GM12801 (cell line): Measurements from ENCODE around the gene POLR1G.

ENCODE experiments used
- CTCF ChIP-seq: IDR thresholded peaks from one replicate; pipeline ENCODE4 v1.5.1; 2011; ENCODE audit warnings: control low read depth; ENCODE audit not compliant: insufficient read length; ENCODE audit errors: extremely low read depth

Gene POLR1G

GRCh38 chr19:45442778-45443461 is 36.5 kb downstream of the POLR1G start:
- TF ChIP-seq CTCF: no peak

GRCh38 chr19:45443462-45444317 is 37.2 kb downstream of the POLR1G start:
- TF ChIP-seq CTCF: no peak

- no peak for TF ChIP-seq CTCF
Measured at GRCh38 chr19:45444318-45445041, 38.0 kb downstream of the POLR1G start.

GRCh38 chr19:45445139-45445538 is 38.7 kb downstream of the POLR1G start:
- no peak for TF ChIP-seq CTCF

- TF ChIP-seq CTCF: no peak
Measured at GRCh38 chr19:45446295-45446694, 39.9 kb downstream of the POLR1G start.

GRCh38 chr19:45446944-45447343 is 40.5 kb downstream of the POLR1G start:
- TF ChIP-seq CTCF: no peak

GRCh38 chr19:45448425-45448756 is 41.9 kb downstream of the POLR1G start:
- TF ChIP-seq CTCF: no peak
